ENCODE data around the gene PI16. TPM values are rescaled to one million over a fixed set of nuclear protein-coding genes. Genes with fewer than 3 reads are reported as not detected.

Gene PI16
- total and polyA plus RNA-seq, 12 donors, result 4.4 to 38.9 (median 18.7) TPM

GRCh38 chr6:36971921-36972673, 17.6 kb downstream of the PI16 start:
- intact Hi-C loops (cut with DNase I), result loop anchor here in 1 of 10 donors (5.0 kb wide), 1 partner anchor 130 kb away; no protein-coding TSS in a partner anchor
- DNase-seq, result no peak
- 39 to 57% methylated on average over 14 of the region's 14 CpGs for WGBS, 2 donors
- H3K36me3 ChIP-seq, result peaks cover 0 to 100% (median 91%) of the 10 kb centered on the region in 9 donors
- no peak for TF ChIP-seq CTCF (IDR thresholded peaks at IDR 0.05)
- peak overlapping the region in 9 of 10 donors; percentile 18 to 79 (median 54) for H3K27ac ChIP-seq
- H3K27me3 ChIP-seq, result no peaks in the 10 kb centered on the region
- H3K4me1 ChIP-seq, result peaks cover 16 to 99% (median 80%) of the 10 kb centered on the region in 9 donors
- H3K4me3 ChIP-seq, result no peak overlapping the region
- H3K9me3 ChIP-seq, result no peaks in the 10 kb centered on the region
- ATAC-seq, result no peak

- DNase-seq, result no peak
Observed at GRCh38 chr6:36973190-36973589, 18.7 kb downstream of the PI16 start.

GRCh38 chr6:36973647-36974046, 19.1 kb downstream of the PI16 start:
- intact Hi-C loops (cut with DNase I), result loop anchor here in 1 of 10 donors (5.0 kb wide), 1 partner anchor 131 kb away; no protein-coding TSS in a partner anchor
- ATAC-seq (peak; percentile 56 to 80 (median 64)), DNase-seq (peak; percentile 69 to 73)
- no peaks in the 10 kb centered on the region for H3K27me3 ChIP-seq
- WGBS, 2 donors, result 33 to 68% methylated on average over 4 of the region's 4 CpGs
- no peak overlapping the region for H3K4me3 ChIP-seq
- TF ChIP-seq CTCF (IDR thresholded peaks at IDR 0.05), result no peak
- peaks cover 18 to 99% (median 85%) of the 10 kb centered on the region in 9 donors for H3K4me1 ChIP-seq
- H3K9me3 ChIP-seq, result no peaks in the 10 kb centered on the region
- peaks cover 0 to 100% (median 91%) of the 10 kb centered on the region in 9 donors for H3K36me3 ChIP-seq
- peak overlapping the region in 9 of 10 donors; percentile 18 to 79 (median 54) for H3K27ac ChIP-seq

More at GRCh38 chr6:36973190-36973589, 18.7 kb downstream of the PI16 start:
- H3K4me3 ChIP-seq, result no peak overlapping the region
- H3K4me1 ChIP-seq, result peaks cover 17 to 99% (median 89%) of the 10 kb centered on the region in 9 donors
- H3K27ac ChIP-seq, result peak overlapping the region in 9 of 10 donors; percentile 18 to 79 (median 54)
- no peaks in the 10 kb centered on the region for H3K27me3 ChIP-seq
- TF ChIP-seq CTCF (IDR thresholded peaks at IDR 0.05), result no peak
- H3K36me3 ChIP-seq, result peaks cover 0 to 100% (median 93%) of the 10 kb centered on the region in 9 donors
- ATAC-seq, result peak in 1 of 8 donors; percentile 39
- H3K9me3 ChIP-seq, result no peaks in the 10 kb centered on the region
- 45 to 61% methylated on average over 1 of the region's 1 CpG for WGBS, 2 donors
- intact Hi-C loops (cut with DNase I), result loop anchor here in 1 of 10 donors (5.0 kb wide), 1 partner anchor 131 kb away; no protein-coding TSS in a partner anchor

- intact Hi-C loops (cut with DNase I), result loop anchor here in 5 of 10 donors (5.0 kb wide), 4 partner anchors 58 to 208 kb away; partner anchors contain the start of gene C6orf89 (in 4 of the 5)
- ATAC-seq (peak in 3 of 8 donors; percentile 2 to 28 (median 10)), DNase-seq (no peak)
- H3K27me3 ChIP-seq, result no peaks in the 10 kb centered on the region
- WGBS, 2 donors, result 82 to 88% methylated on average over 7 of the region's 7 CpGs
- no peak overlapping the region for H3K4me3 ChIP-seq
- peak overlapping the region; percentile 17 to 79 (median 60) for H3K27ac ChIP-seq
- H3K36me3 ChIP-seq, result peaks cover 0 to 100% (median 73%) of the 10 kb centered on the region in 9 donors
- no peak for TF ChIP-seq CTCF (IDR thresholded peaks at IDR 0.05)
- H3K4me1 ChIP-seq, result peaks cover 27 to 100% (median 88%) of the 10 kb centered on the region in 9 donors
- H3K9me3 ChIP-seq, result no peaks in the 10 kb centered on the region
Observed at GRCh38 chr6:36975231-36976006, 20.9 kb downstream of the PI16 start.
